NCI-H2196 (cell line): ENCODE results near the gene CLIP2.
"Not testable (repeated sequence)": the region's sequence is repeated elsewhere in the genome, so short reads cannot be mapped to it uniquely, and the experiment has no call there.

Experiments
- DNase-seq: peaks from one replicate; lab custom pipeline; 2025; ENCODE audit not compliant: unreplicated experiment; lab: John Stamatoyannopoulos, UW

Gene CLIP2

DNA sequence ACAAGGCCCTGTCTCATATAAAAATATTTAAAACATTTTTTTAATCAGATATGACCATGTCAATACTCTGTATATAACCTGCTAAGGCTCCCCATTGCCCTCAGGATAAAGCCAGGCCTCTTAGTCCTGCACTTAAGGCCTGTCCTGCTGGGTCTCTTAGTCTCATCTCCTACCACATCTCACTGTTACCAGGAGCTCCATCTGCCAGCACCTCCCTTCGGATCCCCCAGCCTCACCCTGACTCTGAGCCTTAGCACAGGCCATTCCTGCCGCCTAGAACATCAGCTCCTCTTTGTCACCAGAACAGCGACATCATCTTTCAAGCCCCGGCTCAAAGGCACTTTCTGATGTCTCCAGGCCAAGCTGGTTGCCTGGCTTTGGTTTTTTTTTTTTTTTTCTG is 138.8 kb downstream of the CLIP2 start:
- DNase-seq: no peak

DNA sequence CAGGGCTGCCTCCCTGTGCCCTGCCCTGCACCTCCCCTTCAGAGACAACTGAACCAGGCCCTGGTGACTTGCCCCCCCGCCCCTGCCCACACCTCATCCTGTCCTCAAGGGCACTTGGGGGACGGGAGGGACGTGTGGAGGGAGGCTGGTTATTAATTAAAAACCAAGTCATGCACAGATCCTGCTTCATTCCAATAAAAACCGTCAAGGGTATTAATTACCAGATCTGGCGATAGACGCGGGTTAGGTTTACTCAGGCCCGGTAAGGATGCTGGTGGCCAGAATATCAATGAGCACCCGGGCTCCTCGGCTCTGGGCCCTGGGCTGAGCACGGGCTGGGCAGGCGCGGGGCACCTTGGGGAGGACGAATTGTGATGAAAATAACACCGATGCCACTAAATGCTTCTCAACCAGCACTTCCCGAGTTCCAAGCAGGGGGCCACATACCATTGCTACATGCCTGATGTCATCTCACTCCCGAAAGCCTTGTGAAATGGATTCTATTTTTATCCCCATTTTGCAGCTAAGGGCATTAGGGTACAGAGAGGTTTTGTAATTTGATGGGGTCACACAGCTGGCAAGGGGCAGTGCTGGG is 140.0 kb downstream of the CLIP2 start:
- DNase-seq: no peak

DNA sequence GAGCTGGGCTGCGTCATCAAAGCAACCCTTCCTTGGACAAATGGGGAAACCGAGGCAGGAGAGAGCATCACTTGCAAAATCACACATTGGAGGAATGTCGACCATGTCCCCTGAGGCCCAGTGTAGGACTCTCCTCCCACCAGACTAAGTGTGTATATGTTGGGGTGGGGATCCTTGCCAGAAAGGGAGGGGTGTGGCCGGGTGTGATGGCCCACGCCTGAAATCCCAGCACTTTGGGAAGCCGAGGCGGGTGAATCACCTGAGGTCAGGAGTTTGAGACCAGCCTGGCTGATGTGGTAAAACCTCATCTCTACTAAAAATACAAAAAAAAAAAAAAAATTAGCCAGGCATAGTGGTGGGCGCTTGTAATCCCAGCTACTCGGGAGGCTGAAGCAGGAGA is 141.2 kb downstream of the CLIP2 start:
- not testable (repeated sequence) for DNase-seq

DNA sequence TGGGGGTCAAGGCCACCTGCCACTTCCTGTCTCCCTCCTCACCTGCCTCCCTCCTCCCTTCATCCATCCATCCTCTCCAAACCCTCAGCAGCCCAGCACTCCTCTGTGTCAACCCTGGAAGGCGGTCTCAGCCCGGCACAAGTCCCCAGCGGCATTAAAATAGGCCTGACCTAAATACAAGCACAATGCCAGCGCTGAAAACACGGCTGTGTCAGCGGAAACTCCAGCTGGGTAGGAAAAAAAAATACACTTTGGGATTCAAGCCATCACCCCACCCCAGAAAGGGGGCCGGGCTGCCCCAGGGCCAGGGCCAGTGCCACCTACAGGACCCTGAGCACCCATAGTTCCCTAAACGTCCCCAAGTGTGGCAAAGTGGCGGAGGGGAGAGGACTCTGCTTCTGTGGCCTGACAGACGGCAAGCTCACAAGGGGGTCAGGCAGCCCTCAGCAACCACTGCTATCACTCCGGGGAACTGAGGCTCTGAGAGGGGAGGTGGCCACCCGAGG is 141.8 kb downstream of the CLIP2 start:
- no peak for DNase-seq

DNA sequence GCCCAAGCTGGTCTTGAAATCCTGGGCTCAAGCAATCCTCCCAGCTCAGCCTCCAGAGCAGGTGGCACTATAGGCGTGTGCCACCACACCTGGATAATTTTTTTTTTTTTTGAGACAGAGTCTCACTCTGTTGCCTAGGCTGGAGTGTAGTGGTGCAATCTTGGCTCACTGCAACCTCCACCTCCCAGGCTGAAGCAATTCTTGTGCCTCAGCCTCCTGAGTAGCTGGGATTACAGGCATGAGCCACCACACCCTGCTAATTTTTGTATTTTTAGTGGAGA is 148.0 kb downstream of the CLIP2 start:
- DNase-seq: not testable (repeated sequence)

DNA sequence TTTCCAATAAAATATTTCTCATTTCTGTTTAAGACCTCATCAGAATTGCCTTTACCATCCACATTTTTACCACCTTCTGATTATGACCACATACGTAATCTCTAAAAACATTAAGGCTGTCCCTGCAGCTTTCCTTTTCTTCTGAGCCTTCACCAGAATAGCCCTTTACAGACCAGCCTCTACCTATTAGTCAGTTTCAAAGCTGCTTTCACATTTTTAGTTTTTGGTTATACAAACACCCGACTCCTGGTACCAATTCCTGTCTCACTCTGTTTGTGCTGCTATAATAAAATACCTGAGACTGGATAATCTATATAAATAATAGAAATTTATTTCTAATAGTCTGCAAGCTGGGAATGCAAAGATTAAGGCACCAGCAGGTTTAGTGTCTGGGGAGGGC is 149.1 kb downstream of the CLIP2 start:
- DNase-seq: no peak

DNA sequence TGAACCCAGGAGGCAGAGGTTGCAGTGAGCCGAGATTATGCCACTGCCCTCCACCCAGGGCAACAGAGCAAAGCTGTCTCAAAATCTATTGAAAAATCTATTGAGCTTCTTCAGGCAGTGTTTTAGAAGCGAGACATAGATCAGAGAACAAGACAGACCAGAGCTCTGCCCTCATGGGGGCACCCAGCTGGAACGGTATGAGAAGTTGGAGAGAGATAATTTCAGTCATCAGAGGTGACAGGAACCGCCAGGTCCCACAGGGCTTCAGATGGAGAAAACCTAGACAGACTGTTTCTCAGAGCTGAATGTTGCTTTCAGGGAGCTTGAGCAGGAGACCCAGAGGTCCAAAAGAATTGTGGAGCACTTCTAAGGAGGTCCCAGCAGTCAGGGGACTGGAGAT is 150.3 kb downstream of the CLIP2 start:
- DNase-seq: no peak

DNA sequence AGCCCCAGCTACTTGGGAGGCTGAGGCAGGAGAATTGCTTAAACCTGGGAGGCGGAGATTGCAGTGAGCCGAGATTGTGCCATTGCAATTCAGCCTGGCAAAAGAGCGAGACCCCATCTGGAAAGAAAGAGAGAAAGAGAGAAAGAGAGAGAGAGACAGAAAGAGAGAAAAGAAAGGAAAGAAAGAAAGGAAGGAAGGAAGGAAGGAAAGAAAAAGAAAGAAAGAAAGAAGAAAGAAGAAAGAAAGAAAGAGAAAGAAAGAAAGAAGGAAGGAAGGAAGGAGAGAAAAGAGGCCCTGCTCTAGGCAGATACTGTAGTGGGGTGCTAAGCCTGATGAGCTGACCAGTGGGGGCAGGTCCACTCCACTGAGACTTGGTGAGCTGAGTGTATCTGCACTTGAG is 150.9 kb downstream of the CLIP2 start:
- DNase-seq: not testable (repeated sequence)

DNA sequence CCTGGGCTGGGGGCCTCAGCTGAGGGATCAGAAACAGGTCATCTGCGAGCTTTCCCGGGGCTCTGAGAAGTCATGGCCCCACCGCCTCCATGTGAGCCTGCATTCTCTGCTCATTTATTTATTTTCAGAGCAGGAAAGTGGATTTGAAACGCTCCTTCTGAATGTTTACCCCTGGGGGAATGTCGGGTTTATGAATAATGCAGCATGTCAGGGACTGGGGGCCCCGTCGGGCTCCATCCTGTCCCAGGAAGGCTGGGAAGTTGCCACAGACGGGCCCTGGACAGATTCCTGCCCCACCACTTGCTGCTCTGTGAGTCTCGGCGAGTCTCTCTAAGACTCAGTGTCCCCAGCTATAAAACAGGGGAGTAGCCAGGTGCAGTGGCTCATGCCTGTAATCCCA is 152.6 kb downstream of the CLIP2 start:
- DNase-seq: no peak

DNA sequence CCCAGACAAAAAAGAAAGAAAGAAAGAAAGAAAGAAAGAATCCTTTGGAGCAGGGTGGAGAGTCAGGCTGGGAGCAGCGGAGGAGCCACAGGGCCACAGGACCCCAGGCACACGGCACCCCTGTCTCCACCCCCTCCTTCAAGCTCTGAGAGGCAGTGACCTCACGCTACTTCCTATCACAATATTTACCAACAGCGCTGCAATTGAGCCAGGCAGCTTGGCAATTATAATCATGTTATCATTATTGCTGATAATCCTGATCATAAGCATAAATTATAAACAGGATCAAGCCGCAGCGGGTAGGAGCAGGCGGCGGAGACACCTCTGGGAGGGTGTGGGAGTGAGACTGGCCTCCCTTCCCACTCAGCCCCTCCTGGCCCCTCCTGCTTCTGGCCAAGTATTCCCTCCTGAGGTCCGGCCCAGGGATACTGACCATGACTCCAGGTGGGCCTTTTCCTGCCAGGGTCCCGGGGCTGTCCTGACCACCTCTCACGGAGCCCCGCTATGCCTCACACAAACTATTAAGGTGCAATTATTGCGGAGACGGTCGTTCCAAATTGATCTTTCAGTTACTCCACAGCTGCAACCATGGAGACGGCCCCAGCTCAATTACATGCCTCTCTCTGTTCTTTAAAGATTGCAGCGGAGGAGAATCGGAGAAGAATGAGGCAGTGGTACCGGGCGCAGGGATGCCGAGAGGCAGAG is 154.5 kb downstream of the CLIP2 start:
- DNase-seq: no peak

DNA sequence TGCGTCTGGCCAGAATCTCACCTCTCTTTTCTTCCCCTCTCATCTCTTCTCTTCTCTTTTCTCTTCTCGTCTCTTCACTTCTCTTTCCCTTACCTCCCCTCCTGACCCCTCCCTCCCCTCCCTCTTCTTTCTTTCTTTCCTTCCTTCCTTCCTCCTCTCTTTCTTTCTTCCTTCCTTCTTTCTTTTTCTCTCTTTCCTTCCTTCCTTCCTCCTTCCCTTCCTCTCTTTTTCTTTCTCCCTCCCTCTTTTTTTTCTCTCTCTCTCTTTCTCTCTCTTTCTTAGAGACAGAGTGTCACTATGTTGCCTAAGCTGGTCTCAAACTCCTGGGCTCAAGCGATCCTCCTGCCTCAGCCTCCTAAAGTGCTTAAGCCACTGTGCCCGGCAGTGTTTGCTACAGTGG is 159.9 kb downstream of the CLIP2 start:
- no peak for DNase-seq

DNA sequence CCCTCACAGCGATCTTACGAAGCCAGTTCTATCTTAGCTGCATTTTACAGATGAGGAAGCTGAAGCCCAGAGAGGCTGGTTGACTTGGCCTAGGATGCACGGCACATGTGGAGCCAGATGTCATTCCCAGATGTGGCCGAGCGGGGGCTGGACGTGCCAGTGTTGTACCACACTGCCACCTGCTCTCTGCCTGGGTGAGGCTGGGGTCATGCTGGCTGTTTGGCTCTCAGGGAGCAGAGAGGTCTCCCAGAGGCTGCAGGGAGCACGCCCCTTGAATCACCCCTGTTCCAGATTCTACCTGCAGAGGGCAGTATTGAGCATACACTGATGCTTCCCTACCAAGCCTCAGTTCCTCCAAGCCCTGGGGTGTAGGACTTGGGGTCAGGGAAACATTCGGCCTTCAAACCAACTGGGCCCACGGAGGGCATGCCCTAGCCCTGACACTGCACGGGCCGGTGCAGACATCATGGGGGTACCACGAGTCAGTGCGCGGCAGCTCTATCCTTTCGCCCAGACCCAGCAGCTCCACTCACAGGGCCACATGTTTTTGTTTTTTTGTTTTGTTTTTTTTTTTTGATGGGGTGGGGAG is 160.7 kb downstream of the CLIP2 start:
- DNase-seq: peak; percentile 76

DNA sequence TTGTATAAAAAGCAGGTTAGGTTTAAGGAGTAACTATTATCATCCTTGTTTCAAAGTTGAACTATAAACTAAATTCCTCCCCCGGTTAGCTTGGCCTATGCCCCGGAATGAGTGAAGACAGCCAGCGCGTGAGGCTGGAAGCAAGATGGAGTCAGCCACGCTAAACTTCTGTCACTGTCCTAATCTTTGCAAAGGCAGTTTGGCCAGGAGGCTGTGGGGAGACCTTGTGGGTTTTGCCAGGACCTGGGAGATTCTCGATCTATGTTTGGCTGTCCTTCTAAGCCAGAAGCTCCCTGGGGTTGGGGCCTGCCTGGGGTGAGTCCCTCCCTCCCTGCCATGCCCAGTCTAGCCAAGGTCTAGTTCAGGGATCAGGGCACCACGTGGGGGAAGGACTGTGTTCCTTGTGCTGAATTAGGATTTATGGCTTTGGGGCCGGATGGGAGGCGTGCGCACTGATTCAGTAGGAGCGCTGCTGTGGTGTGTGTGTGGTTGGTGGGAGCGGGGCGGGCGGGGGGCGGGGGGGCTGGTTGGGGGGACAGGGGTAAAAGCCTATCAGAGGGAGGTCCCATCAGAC is 163.6 kb downstream of the CLIP2 start:
- DNase-seq: peak; percentile 25

DNA sequence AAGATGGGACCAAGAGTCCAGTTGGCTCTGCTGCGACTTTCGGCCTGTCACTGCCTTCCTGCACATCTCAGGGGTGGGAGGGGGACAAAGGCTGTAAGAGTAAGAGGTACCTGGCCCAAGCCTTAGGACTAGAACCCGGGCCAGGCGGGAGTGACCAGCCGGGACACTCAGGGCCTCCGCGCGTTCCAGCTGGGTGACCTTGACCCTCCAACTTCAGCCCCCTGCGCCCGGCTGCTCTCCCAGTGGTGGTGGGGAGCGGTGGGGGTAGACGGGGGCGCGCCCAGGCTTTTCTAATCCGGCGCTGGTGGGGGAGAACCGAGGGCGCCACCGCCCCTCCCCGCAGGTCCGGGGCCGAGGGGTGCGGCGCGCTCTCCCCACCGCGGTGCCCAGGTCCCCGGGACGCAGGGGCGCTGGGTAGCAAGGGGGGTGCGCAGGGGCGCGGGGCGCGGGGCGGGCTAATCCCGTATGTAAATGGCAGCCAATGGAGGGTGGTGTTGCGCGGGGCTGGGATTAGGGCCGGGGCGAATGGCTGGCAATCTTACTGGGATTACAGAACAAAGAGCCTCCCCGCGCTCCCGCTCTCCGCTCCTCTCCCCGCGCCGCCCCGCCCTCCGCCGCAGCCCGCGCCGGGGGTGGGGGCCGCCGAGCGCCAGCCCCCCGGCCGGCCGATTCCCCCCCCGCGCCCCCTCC is 164.3 kb downstream of the CLIP2 start, which contains the start of gene GTF2IRD1:
Gene GTF2IRD1, plus strand, starts transcription at position 585 of the 690 bp plus-strand sequence. CDS start 54,175 bp downstream, outside the sequence.
- peak; percentile 71 for DNase-seq

DNA sequence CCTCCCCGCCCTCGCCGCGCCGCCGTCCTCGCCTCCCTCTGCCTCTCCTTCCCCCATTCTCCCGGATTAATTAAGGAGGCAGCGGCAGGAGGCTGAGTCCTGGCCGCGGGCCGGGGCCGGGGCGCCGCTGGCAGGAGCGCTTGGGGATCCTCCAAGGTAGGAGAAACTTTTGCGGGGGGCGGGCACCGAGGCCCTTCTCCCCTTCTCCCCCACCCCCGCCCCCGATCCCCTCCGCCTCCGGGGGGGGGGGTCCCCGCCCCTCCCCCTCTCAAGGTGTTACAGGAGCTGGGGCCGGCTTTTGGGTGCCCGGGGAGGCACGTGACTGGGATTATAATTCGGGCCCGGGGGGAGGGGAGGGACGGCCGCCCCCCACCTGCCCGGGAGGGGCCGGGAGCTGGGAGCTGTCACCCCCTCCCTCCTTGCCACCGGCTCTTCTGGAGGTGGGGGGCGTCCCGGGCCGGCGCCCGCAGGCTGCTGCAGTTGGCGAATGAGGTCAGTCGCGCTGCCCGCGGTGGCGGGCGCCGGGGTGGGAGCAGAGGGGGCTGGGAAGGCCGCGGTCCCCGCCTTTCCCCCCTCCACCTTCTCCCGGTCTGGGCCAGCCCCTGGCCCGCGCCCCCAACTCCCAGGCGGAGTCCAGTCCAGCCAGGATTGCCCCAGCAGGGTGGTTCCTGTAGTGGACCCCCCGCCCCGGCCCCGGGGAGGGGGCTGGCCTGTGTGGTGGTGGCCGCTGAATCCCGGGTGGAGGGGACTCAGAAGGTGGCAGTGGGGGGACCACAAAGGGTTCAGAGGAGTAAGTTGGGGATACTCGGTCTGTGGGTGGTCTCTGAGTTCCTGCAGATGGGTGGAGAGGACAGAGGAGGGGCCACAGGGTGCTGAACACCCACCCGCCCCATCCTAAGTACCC is 165.1 kb downstream of the CLIP2 start:
- DNase-seq: no peak

DNA sequence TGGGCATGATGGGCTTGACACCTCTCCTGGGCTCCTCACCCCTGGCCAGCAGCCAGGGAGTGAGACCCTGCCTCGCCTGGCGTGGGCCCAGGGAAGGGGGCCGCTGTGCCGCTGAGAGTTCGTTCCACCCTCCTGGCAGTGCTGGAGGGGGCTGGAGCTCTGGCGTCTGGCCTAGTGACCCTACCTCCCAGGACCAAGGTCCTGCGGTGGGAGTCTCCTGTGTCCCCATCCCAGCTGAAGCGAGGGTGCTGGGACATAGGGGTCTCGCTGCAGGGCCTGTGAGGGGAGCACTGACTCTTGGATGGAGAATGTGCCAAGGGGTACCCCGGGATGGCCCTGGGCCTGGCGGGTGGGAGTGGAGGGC is 165.7 kb downstream of the CLIP2 start:
- no peak for DNase-seq

DNA sequence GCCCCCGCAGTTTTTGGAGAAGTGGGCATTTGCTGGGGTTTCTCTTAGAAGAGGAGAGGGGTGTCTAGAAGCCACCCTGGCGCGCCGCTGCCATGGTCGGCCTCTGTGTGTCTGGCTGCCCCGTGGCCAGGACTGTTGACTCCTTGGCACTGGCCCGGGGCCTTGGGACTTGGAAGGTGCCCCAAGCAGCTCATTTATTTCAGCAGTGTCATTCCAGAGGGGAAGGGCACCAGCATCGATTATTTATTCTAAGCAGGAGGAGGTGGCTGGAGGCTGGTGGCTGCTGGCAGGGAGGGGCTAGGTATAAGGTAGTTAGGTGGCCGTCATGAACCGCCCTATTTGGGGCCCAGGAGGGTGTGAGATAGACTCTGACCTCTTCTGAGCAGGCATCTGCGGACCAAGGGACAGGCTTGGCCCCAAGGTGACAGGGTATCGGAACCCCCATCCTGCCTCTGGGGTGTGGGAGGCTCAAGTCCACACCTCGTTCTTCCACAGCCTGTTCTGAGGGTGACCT is 166.1 kb downstream of the CLIP2 start:
- DNase-seq: no peak
